Liver (tissue), 9 donors: Measurements from ENCODE around the gene ZNF408. TPM values are rescaled to one million over a fixed set of nuclear protein-coding genes. Genes with fewer than 3 reads are reported as not detected.
"Not testable (repeated sequence)": the region's sequence is repeated elsewhere in the genome, so short reads cannot be mapped to it uniquely, and the experiment has no call there.

Experiments
- DNase-seq: peaks from one replicate; pipeline ENCODE4 v3.0.0-alpha.2; 2017; ENCODE audit warnings: low spot score
- H3K27ac ChIP-seq, 2 donors: one replicate each; pipeline ENCODE4 v1.7.0; 2013; ENCODE audit warnings: inconsistent platforms in 2 of 2, low read length in 2 of 2, control low read depth in 1 of 2, low read depth in 1 of 2, mild to moderate bottlenecking in 1 of 2
- H3K27me3 ChIP-seq, 4 donors: one replicate each; pipeline versions ENCODE4 v1.6.1 to v1.7.0; 2013; ENCODE audit warnings: low read length in 3 of 4, inconsistent platforms in 1 of 4, mild to moderate bottlenecking in 1 of 4, moderate library complexity in 1 of 4; ENCODE audit not compliant: control insufficient read depth in 4 of 4, insufficient read depth in 4 of 4
- H3K36me3 ChIP-seq, 4 donors: one replicate each; pipeline versions ENCODE4 v1.6.1 to v1.7.0; 2013; ENCODE audit warnings: low read length in 3 of 4, mild to moderate bottlenecking in 3 of 4, low read depth in 1 of 4, moderate library complexity in 1 of 4; ENCODE audit not compliant: control insufficient read depth in 4 of 4, insufficient read depth in 3 of 4
- H3K4me1 ChIP-seq, 4 donors: one replicate each; pipeline versions ENCODE4 v1.6.1 to v1.7.0; 2013; ENCODE audit warnings: low read length in 3 of 4, mild to moderate bottlenecking in 3 of 4, moderate library complexity in 1 of 4; ENCODE audit not compliant: control insufficient read depth in 4 of 4, insufficient read depth in 4 of 4
- H3K4me3 ChIP-seq, 3 donors: one replicate each; pipeline versions ENCODE4 v1.6.1 to v1.7.0; 2013; ENCODE audit warnings: low read length in 3 of 3, control low read depth in 1 of 3, low read depth in 1 of 3, mild to moderate bottlenecking in 1 of 3
- H3K9ac ChIP-seq, 2 donors: one replicate each; pipeline ENCODE4 v1.7.0; 2013; ENCODE audit warnings: low read length in 2 of 2, mild to moderate bottlenecking in 2 of 2, moderate library complexity in 2 of 2, control low read depth in 1 of 2, low read depth in 1 of 2
- H3K9me3 ChIP-seq, 4 donors: one replicate each; pipeline versions ENCODE4 v1.6.1 to v1.7.0; 2013; ENCODE audit warnings: low read length in 3 of 4; ENCODE audit not compliant: control insufficient read depth in 4 of 4
- EGR1 ChIP-seq, 2 donors: IDR thresholded peaks; 2 replicates each; pipeline ENCODE4 v1.6.1; 2016 to 2018; ENCODE audit warnings: antibody characterized with exemption in 2 of 2, low read depth in 2 of 2
- FOXA1 ChIP-seq: IDR thresholded peaks from 2 replicates; pipeline ENCODE4 v1.6.1; 2016; ENCODE audit warnings: antibody characterized with exemption
- GABPA ChIP-seq, 2 donors: IDR thresholded peaks in 1 of 2; conservative IDR thresholded peaks in 1 of 2; 2 replicates each; pipeline ENCODE4 v1.6.1; 2016; ENCODE audit warnings: antibody characterized with exemption in 2 of 2, mild to moderate bottlenecking in 1 of 2, moderate library complexity in 1 of 2
- HNF4A ChIP-seq, 2 donors: conservative IDR thresholded peaks; 2 replicates each; pipeline ENCODE4 v1.6.1; 2016; ENCODE audit warnings: antibody characterized with exemption in 2 of 2, mild to moderate bottlenecking in 2 of 2
- HNF4G ChIP-seq: IDR thresholded peaks from 2 replicates; pipeline ENCODE4 v1.6.1; 2016; ENCODE audit warnings: antibody characterized with exemption
- JUND ChIP-seq, 2 donors: IDR thresholded peaks; 2 replicates each; pipeline ENCODE4 v1.6.1; 2016; ENCODE audit warnings: antibody characterized with exemption in 2 of 2
- NR2F2 ChIP-seq: IDR thresholded peaks from 2 replicates; pipeline ENCODE4 v1.6.1; 2016; ENCODE audit warnings: antibody characterized with exemption
- RAD21 ChIP-seq, 2 donors: IDR thresholded peaks; 2 replicates each; pipeline ENCODE4 v1.6.1; 2016; ENCODE audit warnings: antibody characterized with exemption in 2 of 2, mild to moderate bottlenecking in 2 of 2
- RXRA ChIP-seq, 2 donors: IDR thresholded peaks; 2 replicates each; pipeline ENCODE4 v1.6.1; 2017 to 2018; ENCODE audit warnings: antibody characterized with exemption in 2 of 2, mild to moderate bottlenecking in 1 of 2
- SP1 ChIP-seq: IDR thresholded peaks from 2 replicates; pipeline ENCODE4 v1.6.1; 2018; ENCODE audit warnings: antibody characterized with exemption, mild to moderate bottlenecking
- TAF1 ChIP-seq: conservative IDR thresholded peaks from 2 replicates; pipeline ENCODE4 v1.6.1; 2016; ENCODE audit warnings: antibody characterized with exemption, mild to moderate bottlenecking
- YY1 ChIP-seq: IDR thresholded peaks from 2 replicates; pipeline ENCODE4 v1.6.1; 2016; ENCODE audit warnings: antibody characterized with exemption, mild to moderate bottlenecking
- WGBS: extraction: QIAGEN DNeasy Blood & Tissue Kit; methylation state at CpG from one replicate; pipeline ENCODE4 v1.1.7; 2013; 5-methylcytosine and 5-hydroxymethylcytosine counted together
- polyA plus RNA-seq, 2 donors: library from polyadenylated mRNA; stranded (reverse) in 1 of 2; unstranded in 1 of 2; fragments of 200-250 nt in 1 of 2; fragments of >200 nt in 1 of 2; fragmentation: Nextera tagmentation in 1 of 2; extraction: Ambion mirVana in 1 of 2; gene quantifications; one replicate each; pipeline versions ENCODE4 v1.2.1 to v1.2.3, GENCODE V29; 2013 to 2015
- total RNA-seq, 2 donors: library from RNA; depleted of rRNA; stranded (reverse); fragments of >200 nt; gene quantifications; one replicate each; pipeline ENCODE4 v1.2.3, GENCODE V29; 2014
- TF ChIP-seq, protein P1 (sequence below): IDR thresholded peaks from 2 replicates; pipeline ENCODE4 v1.6.1; 2016; ENCODE audit warnings: antibody characterized with exemption
- TF ChIP-seq, protein P2 (sequence below): IDR thresholded peaks from 2 replicates; pipeline ENCODE4 v1.6.1; 2016; ENCODE audit warnings: antibody characterized with exemption
- TF ChIP-seq, protein P3 (sequence below): IDR thresholded peaks from 2 replicates; pipeline ENCODE4 v1.6.1; 2016; ENCODE audit warnings: antibody characterized with exemption, mild to moderate bottlenecking
- TF ChIP-seq, protein P4 (sequence below): IDR thresholded peaks from 2 replicates; pipeline ENCODE4 v1.6.1; 2016; ENCODE audit warnings: antibody characterized with exemption
- donor health status: healthy.
- donor health status: healthy.
- donor health status: healthy.
- donor health status: healthy.
- donor health status: healthy.

ZNF408 gene
- total and polyA plus RNA-seq, 4 donors = 3.4 to 8.4 (median 5.5) TPM

GRCh38 chr11:46712874-46713576 lies 12.2 kb downstream of the ZNF408 start:
- no peaks in the 10 kb centered on the region for H3K27me3 ChIP-seq
- no peaks in the 10 kb centered on the region for H3K9me3 ChIP-seq
- no peaks in the 10 kb centered on the region for H3K36me3 ChIP-seq
- peaks cover 0 to 14% (median 8%) of the 10 kb centered on the region in 4 donors for H3K4me1 ChIP-seq
- peak overlapping the region; percentile 55 to 78 for H3K27ac ChIP-seq
- TF ChIP-seq YY1 = no peak
- TF ChIP-seq RXRA (IDR thresholded peaks at IDR 0.05) = peak; percentile 33 to 37
- TF ChIP-seq, protein P1, sequence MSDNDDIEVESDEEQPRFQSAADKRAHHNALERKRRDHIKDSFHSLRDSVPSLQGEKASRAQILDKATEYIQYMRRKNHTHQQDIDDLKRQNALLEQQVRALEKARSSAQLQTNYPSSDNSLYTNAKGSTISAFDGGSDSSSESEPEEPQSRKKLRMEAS = no peak
- TF ChIP-seq, protein P2, sequence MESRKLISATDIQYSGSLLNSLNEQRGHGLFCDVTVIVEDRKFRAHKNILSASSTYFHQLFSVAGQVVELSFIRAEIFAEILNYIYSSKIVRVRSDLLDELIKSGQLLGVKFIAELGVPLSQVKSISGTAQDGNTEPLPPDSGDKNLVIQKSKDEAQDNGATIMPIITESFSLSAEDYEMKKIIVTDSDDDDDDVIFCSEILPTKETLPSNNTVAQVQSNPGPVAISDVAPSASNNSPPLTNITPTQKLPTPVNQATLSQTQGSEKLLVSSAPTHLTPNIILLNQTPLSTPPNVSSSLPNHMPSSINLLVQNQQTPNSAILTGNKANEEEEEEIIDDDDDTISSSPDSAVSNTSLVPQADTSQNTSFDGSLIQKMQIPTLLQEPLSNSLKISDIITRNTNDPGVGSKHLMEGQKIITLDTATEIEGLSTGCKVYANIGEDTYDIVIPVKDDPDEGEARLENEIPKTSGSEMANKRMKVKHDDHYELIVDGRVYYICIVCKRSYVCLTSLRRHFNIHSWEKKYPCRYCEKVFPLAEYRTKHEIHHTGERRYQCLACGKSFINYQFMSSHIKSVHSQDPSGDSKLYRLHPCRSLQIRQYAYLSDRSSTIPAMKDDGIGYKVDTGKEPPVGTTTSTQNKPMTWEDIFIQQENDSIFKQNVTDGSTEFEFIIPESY = no peak
- no peak for TF ChIP-seq SP1
- no peak for TF ChIP-seq HNF4G
- no peak for TF ChIP-seq GABPA (IDR thresholded peaks at IDR 0.05 in 1 of 2, conservative IDR thresholded peaks at IDR 0.05 in 1 of 2)
- TF ChIP-seq NR2F2 = no peak
- TF ChIP-seq, protein P3, sequence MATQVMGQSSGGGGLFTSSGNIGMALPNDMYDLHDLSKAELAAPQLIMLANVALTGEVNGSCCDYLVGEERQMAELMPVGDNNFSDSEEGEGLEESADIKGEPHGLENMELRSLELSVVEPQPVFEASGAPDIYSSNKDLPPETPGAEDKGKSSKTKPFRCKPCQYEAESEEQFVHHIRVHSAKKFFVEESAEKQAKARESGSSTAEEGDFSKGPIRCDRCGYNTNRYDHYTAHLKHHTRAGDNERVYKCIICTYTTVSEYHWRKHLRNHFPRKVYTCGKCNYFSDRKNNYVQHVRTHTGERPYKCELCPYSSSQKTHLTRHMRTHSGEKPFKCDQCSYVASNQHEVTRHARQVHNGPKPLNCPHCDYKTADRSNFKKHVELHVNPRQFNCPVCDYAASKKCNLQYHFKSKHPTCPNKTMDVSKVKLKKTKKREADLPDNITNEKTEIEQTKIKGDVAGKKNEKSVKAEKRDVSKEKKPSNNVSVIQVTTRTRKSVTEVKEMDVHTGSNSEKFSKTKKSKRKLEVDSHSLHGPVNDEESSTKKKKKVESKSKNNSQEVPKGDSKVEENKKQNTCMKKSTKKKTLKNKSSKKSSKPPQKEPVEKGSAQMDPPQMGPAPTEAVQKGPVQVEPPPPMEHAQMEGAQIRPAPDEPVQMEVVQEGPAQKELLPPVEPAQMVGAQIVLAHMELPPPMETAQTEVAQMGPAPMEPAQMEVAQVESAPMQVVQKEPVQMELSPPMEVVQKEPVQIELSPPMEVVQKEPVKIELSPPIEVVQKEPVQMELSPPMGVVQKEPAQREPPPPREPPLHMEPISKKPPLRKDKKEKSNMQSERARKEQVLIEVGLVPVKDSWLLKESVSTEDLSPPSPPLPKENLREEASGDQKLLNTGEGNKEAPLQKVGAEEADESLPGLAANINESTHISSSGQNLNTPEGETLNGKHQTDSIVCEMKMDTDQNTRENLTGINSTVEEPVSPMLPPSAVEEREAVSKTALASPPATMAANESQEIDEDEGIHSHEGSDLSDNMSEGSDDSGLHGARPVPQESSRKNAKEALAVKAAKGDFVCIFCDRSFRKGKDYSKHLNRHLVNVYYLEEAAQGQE = no peak
- no peak for TF ChIP-seq RAD21 (IDR thresholded peaks at IDR 0.05)
- TF ChIP-seq, protein P4, sequence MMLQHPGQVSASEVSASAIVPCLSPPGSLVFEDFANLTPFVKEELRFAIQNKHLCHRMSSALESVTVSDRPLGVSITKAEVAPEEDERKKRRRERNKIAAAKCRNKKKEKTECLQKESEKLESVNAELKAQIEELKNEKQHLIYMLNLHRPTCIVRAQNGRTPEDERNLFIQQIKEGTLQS = no peak
- no peak for TF ChIP-seq TAF1
- TF ChIP-seq FOXA1 = no peak
- TF ChIP-seq EGR1 (IDR thresholded peaks at IDR 0.05; ENCODE audit: low read depth in 2 of 2) = no peak
- TF ChIP-seq HNF4A (conservative IDR thresholded peaks at IDR 0.05) = peak; percentile 12 to 24
- no peak for TF ChIP-seq JUND (IDR thresholded peaks at IDR 0.05)
- 82% methylated on average over 7 of the region's 7 CpGs for WGBS
- H3K9ac ChIP-seq = no peak overlapping the region
- no peak overlapping the region for H3K4me3 ChIP-seq
- DNase-seq = no peak

GRCh38 chr11:46717825-46718154 lies 17.0 kb downstream of the ZNF408 start:
- H3K9ac ChIP-seq, H3K4me3 ChIP-seq, H3K9me3 ChIP-seq, H3K27me3 ChIP-seq, DNase-seq, H3K36me3 ChIP-seq: not testable (repeated sequence)
- H3K27ac ChIP-seq = peak overlapping the region; percentile 84 to 99
- H3K4me1 ChIP-seq = peaks cover 5 to 32% (median 20%) of the 10 kb centered on the region in 4 donors
- WGBS = 71% methylated on average over 2 of the region's 2 CpGs
